Mesendoderm (in vitro differentiated cells): ENCODE results near the gene ERFE.

Experiments used
- DNase-seq: peaks from one replicate; pipeline ENCODE4 v3.0.0; 2013
- H2AK5ac ChIP-seq: 2 replicates; pipeline ENCODE4 v1.6.1; 2013; ENCODE audit warnings: low read length, inconsistent platforms
- H2BK120ac ChIP-seq: 2 replicates; pipeline ENCODE4 v1.6.1; 2013; ENCODE audit warnings: low read depth, mild to moderate bottlenecking, low read length, moderate library complexity, mixed read lengths
- H2BK15ac ChIP-seq: replicated peaks from 2 replicates; pipeline ENCODE4 v1.6.1; 2013; ENCODE audit warnings: low read depth, mild to moderate bottlenecking, moderate library complexity
- H2BK5ac ChIP-seq: 2 replicates; pipeline ENCODE4 v1.6.1; 2013; ENCODE audit warnings: low read length, inconsistent platforms
- H3K18ac ChIP-seq: 2 replicates; pipeline ENCODE4 v1.6.1; 2013; ENCODE audit warnings: mild to moderate bottlenecking, low read length, mixed read lengths
- H3K23ac ChIP-seq: one replicate; pipeline ENCODE4 v1.6.1; 2013; ENCODE audit warnings: low read length
- H3K27ac ChIP-seq: 2 replicates; pipeline ENCODE4 v1.5.1; 2013; ENCODE audit warnings: low read depth, mild to moderate bottlenecking, inconsistent platforms, low read length, moderate library complexity
- H3K27me3 ChIP-seq: 2 replicates; pipeline ENCODE4 v1.6.1; 2013; ENCODE audit warnings: low read length, control low read depth, mild to moderate bottlenecking, inconsistent platforms; ENCODE audit not compliant: insufficient read depth, poor library complexity
- H3K36me3 ChIP-seq: 2 replicates; pipeline ENCODE4 v1.6.1; 2013; ENCODE audit warnings: low read length, inconsistent platforms; ENCODE audit not compliant: control insufficient read depth, insufficient read depth
- H3K4ac ChIP-seq: one replicate; pipeline ENCODE4 v1.6.1; 2013; ENCODE audit warnings: low read depth, mild to moderate bottlenecking, low read length, moderate library complexity
- H3K4me1 ChIP-seq: 2 replicates; pipeline ENCODE4 v1.6.1; 2013; ENCODE audit warnings: low read depth, low read length, inconsistent platforms; ENCODE audit not compliant: control insufficient read depth
- H3K4me2 ChIP-seq: 2 replicates; pipeline ENCODE4 v1.6.1; 2013; ENCODE audit warnings: low read length
- H3K4me3 ChIP-seq: 2 replicates; pipeline ENCODE4 v1.5.1; 2013; ENCODE audit warnings: mild to moderate bottlenecking, low read length
- H3K56ac ChIP-seq: one replicate; pipeline ENCODE4 v1.6.1; 2013; ENCODE audit warnings: low read length
- H3K79me1 ChIP-seq: 2 replicates; pipeline ENCODE4 v1.6.1; 2013; ENCODE audit warnings: low read length, inconsistent platforms
- H3K79me2 ChIP-seq: 2 replicates; pipeline ENCODE4 v1.6.1; 2013; ENCODE audit warnings: mild to moderate bottlenecking, low read length; ENCODE audit not compliant: control insufficient read depth, insufficient read depth
- H3K9ac ChIP-seq: 2 replicates; pipeline ENCODE4 v1.6.1; 2013; ENCODE audit warnings: low read length, inconsistent platforms
- H4K5ac ChIP-seq: one replicate; pipeline ENCODE4 v1.6.1; 2013; ENCODE audit warnings: low read length
- H4K8ac ChIP-seq: one replicate; pipeline ENCODE4 v1.6.1; 2013; ENCODE audit warnings: low read depth, mild to moderate bottlenecking, control low read depth, low read length, moderate library complexity
- WGBS: extraction: QIAGEN DNeasy Blood & Tissue Kit; methylation state at CpG from one replicate; pipeline ENCODE4 v1.1.7; 2013; ENCODE audit warnings: low lambda C conversion rate, missing lambda C conversion rate; ENCODE audit not compliant: insufficient coverage; ENCODE audit errors: extremely low coverage; 5-methylcytosine and 5-hydroxymethylcytosine counted together

Gene ERFE

GRCh38 chr2:238164906-238165287 is 6.1 kb downstream of the ERFE start:
- H3K27me3 ChIP-seq, result peaks cover 8% of the 10 kb centered on the region
- no peak overlapping the region for H2BK5ac ChIP-seq
- H2AK5ac ChIP-seq, result no peak overlapping the region
- peaks cover 3% of the 10 kb centered on the region for H3K36me3 ChIP-seq
- no peaks in the 10 kb centered on the region for H3K4me1 ChIP-seq
- WGBS, result no CpG with 5 or more reads among the region's 8 CpGs
- no peak overlapping the region for H3K9ac ChIP-seq
- H3K23ac ChIP-seq, result no peak overlapping the region
- no peaks in the 10 kb centered on the region for H3K79me1 ChIP-seq
- H2BK120ac ChIP-seq, result no peak overlapping the region
- no peak overlapping the region for H3K4me3 ChIP-seq
- no peak overlapping the region for H2BK15ac ChIP-seq
- H3K4me2 ChIP-seq, result no peak overlapping the region
- no peak overlapping the region for H3K27ac ChIP-seq
- H4K8ac ChIP-seq, result no peak overlapping the region
- no peak for DNase-seq
- H3K18ac ChIP-seq, result no peak overlapping the region
- H3K56ac ChIP-seq, result no peak overlapping the region
- H3K79me2 ChIP-seq, result no peaks in the 10 kb centered on the region
- H4K5ac ChIP-seq, result no peak overlapping the region
- no peak overlapping the region for H3K4ac ChIP-seq

- Histone ChIP-seq H2BK15ac (no peak overlapping the region), H3K9ac (no peak overlapping the region), H2AK5ac (no peak overlapping the region), H3K4ac (no peak overlapping the region), H2BK120ac (no peak overlapping the region), H3K36me3 (peaks cover 4% of the 10 kb centered on the region), H2BK5ac (no peak overlapping the region), H3K18ac (no peak overlapping the region), H3K27me3 (peaks cover 8% of the 10 kb centered on the region), H3K4me2 (no peak overlapping the region), H4K5ac (no peak overlapping the region), H3K4me3 (no peak overlapping the region), H3K56ac (no peak overlapping the region), H3K23ac (no peak overlapping the region), H4K8ac (no peak overlapping the region), H3K79me2 (no peaks in the 10 kb centered on the region), H3K79me1 (no peaks in the 10 kb centered on the region), H3K4me1 (no peaks in the 10 kb centered on the region), H3K27ac (no peak overlapping the region)
- WGBS, result no CpG with 5 or more reads among the region's 12 CpGs
- DNase-seq, result no peak
Measured at GRCh38 chr2:238165288-238165921, 6.6 kb downstream of the ERFE start.

GRCh38 chr2:238166391-238167343 is 7.9 kb downstream of the ERFE start:
- H3K18ac ChIP-seq, result no peak overlapping the region
- no peak overlapping the region for H2BK120ac ChIP-seq
- no peak overlapping the region for H4K8ac ChIP-seq
- no peak overlapping the region for H3K27ac ChIP-seq
- peaks cover 8% of the 10 kb centered on the region for H3K27me3 ChIP-seq
- no peaks in the 10 kb centered on the region for H3K79me1 ChIP-seq
- no peak overlapping the region for H2BK5ac ChIP-seq
- no peak overlapping the region for H3K4me3 ChIP-seq
- no peak overlapping the region for H3K4me2 ChIP-seq
- H3K9ac ChIP-seq, result no peak overlapping the region
- H3K79me2 ChIP-seq, result no peaks in the 10 kb centered on the region
- H3K36me3 ChIP-seq, result peaks cover 4% of the 10 kb centered on the region
- H3K56ac ChIP-seq, result no peak overlapping the region
- H3K4me1 ChIP-seq, result no peaks in the 10 kb centered on the region
- no peak overlapping the region for H3K23ac ChIP-seq
- no peak overlapping the region for H2BK15ac ChIP-seq
- no peak overlapping the region for H4K5ac ChIP-seq
- WGBS, result no CpG with 5 or more reads among the region's 24 CpGs
- DNase-seq, result no peak
- no peak overlapping the region for H3K4ac ChIP-seq
- H2AK5ac ChIP-seq, result no peak overlapping the region

- Histone ChIP-seq H4K8ac (no peak overlapping the region), H3K27me3 (peaks cover 8% of the 10 kb centered on the region), H3K36me3 (peaks cover 4% of the 10 kb centered on the region), H2BK120ac (no peak overlapping the region), H3K79me2 (no peaks in the 10 kb centered on the region), H3K79me1 (no peaks in the 10 kb centered on the region), H3K4ac (no peak overlapping the region), H3K23ac (no peak overlapping the region), H2BK15ac (no peak overlapping the region), H3K56ac (no peak overlapping the region), H3K27ac (no peak overlapping the region), H2AK5ac (no peak overlapping the region), H3K9ac (no peak overlapping the region), H4K5ac (no peak overlapping the region), H3K4me3 (no peak overlapping the region), H3K4me1 (no peaks in the 10 kb centered on the region), H2BK5ac (no peak overlapping the region), H3K4me2 (no peak overlapping the region), H3K18ac (no peak overlapping the region)
- DNase-seq, result no peak
- WGBS, result no CpG with 5 or more reads among the region's 7 CpGs
Measured at GRCh38 chr2:238167344-238167715, 8.6 kb downstream of the ERFE start.

- Histone ChIP-seq H3K18ac (no peak overlapping the region), H3K4ac (no peak overlapping the region), H2BK15ac (no peak overlapping the region), H3K36me3 (peaks cover 6% of the 10 kb centered on the region), H4K5ac (no peak overlapping the region), H2BK5ac (no peak overlapping the region), H3K79me2 (no peaks in the 10 kb centered on the region), H3K4me3 (no peak overlapping the region), H3K79me1 (no peaks in the 10 kb centered on the region), H4K8ac (no peak overlapping the region), H3K4me1 (no peaks in the 10 kb centered on the region), H3K56ac (no peak overlapping the region), H3K4me2 (no peak overlapping the region), H3K27me3 (peaks cover 8% of the 10 kb centered on the region), H2AK5ac (no peak overlapping the region), H3K23ac (no peak overlapping the region), H2BK120ac (no peak overlapping the region), H3K27ac (no peak overlapping the region), H3K9ac (no peak overlapping the region)
- DNase-seq, result no peak
- WGBS, result no CpG with 5 or more reads among the region's 8 CpGs
Measured at GRCh38 chr2:238167761-238168160, 9.0 kb downstream of the ERFE start.
